ENCODE results near the gene GRIK4.

DNA sequence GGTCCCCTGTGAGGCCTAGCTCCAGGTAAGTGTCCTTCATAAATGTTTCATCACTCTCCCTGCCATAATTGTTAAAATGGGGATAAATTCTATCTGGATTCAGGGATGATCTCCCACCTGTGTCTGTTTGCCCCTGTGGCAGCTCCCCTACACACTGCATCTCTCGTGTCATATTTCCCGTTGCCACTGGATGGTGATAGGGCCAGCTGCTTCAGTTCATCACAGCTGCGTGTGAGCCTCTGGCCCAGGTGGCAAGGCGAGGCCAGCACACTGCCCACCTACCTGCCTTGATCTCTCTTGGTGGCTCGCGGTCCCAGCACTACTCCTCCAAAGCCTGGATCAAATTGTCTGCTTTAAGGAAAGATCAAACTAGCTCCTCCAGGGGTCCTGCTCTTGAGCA, 187.4 kb downstream of the GRIK4 start:
- no peak for TF ChIP-seq RAD21 (IDR thresholded peaks at IDR 0.05; ENCODE audit: low read length)
- TF ChIP-seq, protein P1, sequence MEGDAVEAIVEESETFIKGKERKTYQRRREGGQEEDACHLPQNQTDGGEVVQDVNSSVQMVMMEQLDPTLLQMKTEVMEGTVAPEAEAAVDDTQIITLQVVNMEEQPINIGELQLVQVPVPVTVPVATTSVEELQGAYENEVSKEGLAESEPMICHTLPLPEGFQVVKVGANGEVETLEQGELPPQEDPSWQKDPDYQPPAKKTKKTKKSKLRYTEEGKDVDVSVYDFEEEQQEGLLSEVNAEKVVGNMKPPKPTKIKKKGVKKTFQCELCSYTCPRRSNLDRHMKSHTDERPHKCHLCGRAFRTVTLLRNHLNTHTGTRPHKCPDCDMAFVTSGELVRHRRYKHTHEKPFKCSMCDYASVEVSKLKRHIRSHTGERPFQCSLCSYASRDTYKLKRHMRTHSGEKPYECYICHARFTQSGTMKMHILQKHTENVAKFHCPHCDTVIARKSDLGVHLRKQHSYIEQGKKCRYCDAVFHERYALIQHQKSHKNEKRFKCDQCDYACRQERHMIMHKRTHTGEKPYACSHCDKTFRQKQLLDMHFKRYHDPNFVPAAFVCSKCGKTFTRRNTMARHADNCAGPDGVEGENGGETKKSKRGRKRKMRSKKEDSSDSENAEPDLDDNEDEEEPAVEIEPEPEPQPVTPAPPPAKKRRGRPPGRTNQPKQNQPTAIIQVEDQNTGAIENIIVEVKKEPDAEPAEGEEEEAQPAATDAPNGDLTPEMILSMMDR (conservative IDR thresholded peaks at IDR 0.05; ENCODE audit: low read depth, low read length): no peak
- no peak for TF ChIP-seq POLR2A (IDR thresholded peaks at IDR 0.05; ENCODE audit: low read depth, low read length)
- TF ChIP-seq, protein P2, sequence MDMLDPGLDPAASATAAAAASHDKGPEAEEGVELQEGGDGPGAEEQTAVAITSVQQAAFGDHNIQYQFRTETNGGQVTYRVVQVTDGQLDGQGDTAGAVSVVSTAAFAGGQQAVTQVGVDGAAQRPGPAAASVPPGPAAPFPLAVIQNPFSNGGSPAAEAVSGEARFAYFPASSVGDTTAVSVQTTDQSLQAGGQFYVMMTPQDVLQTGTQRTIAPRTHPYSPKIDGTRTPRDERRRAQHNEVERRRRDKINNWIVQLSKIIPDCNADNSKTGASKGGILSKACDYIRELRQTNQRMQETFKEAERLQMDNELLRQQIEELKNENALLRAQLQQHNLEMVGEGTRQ (IDR thresholded peaks at IDR 0.05; ENCODE audit: low read depth, low read length): no peak
- no peak for TF ChIP-seq BHLHE40 (IDR thresholded peaks at IDR 0.05; ENCODE audit: low read depth, low read length)
- no peak for TF ChIP-seq MAFK (IDR thresholded peaks at IDR 0.05; ENCODE audit: low read depth, low read length)
- no peak for TF ChIP-seq MXI1 (IDR thresholded peaks at IDR 0.05; ENCODE audit: borderline replicate concordance, low read depth, low read length)
- TF ChIP-seq CEBPB (IDR thresholded peaks at IDR 0.05; ENCODE audit: low read depth, low read length): no peak
- TF ChIP-seq, protein P3, sequence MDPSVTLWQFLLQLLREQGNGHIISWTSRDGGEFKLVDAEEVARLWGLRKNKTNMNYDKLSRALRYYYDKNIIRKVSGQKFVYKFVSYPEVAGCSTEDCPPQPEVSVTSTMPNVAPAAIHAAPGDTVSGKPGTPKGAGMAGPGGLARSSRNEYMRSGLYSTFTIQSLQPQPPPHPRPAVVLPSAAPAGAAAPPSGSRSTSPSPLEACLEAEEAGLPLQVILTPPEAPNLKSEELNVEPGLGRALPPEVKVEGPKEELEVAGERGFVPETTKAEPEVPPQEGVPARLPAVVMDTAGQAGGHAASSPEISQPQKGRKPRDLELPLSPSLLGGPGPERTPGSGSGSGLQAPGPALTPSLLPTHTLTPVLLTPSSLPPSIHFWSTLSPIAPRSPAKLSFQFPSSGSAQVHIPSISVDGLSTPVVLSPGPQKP (IDR thresholded peaks at IDR 0.05; ENCODE audit: borderline replicate concordance, low read depth, low read length): no peak
- TF ChIP-seq RCOR1 (IDR thresholded peaks at IDR 0.05; ENCODE audit: insufficient replicate concordance, low read length): no peak
